ENCODE data around the gene CHCHD1. TPM values are rescaled to one million over a fixed set of nuclear protein-coding genes. Genes with fewer than 3 reads are reported as not detected.
A peak's percentile ranks its signal among the peaks of the same experiment; 100 is the strongest.

Gene CHCHD1
- total and polyA plus RNA-seq, 2 experiments from 2014 or later: 40.6 to 187 TPM

- H3F3A ChIP-seq (replicated peaks; ENCODE audit: low read depth): 0 out of 2 replicates have a peak, but pooled peaks cover 13% of the 10 kb centered on the region
- no peaks in the 10 kb centered on the region for H3K9me2 ChIP-seq (ENCODE audit: insufficient read depth)
- peaks cover 3% of the 10 kb centered on the region; the same call in 1 of the 2 replicates for H3K36me3 ChIP-seq (ENCODE audit: insufficient read depth)
- peak overlapping the region; percentile 84 for H3K4me2 ChIP-seq
- peak overlapping the region; percentile 84 for H3K4me3 ChIP-seq
- peak overlapping the region; percentile 87; the same call in 1 of the 2 replicates for H2AFZ ChIP-seq
- Mint-ChIP-seq H3K4me1 (peaks cover 13% of the 10 kb centered on the region), H3K9me3 (no peaks in the 10 kb centered on the region), H3K27me3 (ENCODE audit: insufficient read depth, low read depth, poor library complexity) (peaks cover 18% of the 10 kb centered on the region), H3K27ac (no peak overlapping the region), H3K4me3 (peak overlapping the region; percentile 79), H3K36me3 (ENCODE audit: low read depth) (peaks cover 41% of the 10 kb centered on the region)
- H3K27ac ChIP-seq (ENCODE audit: low read depth): no peak overlapping the region
- peaks cover 9% of the 10 kb centered on the region for H4K20me1 ChIP-seq (replicated peaks; ENCODE audit: insufficient read depth)
- H3K79me2 ChIP-seq (replicated peaks; ENCODE audit: insufficient read depth): no peaks in the 10 kb centered on the region
- no peaks in the 10 kb centered on the region for H3K27me3 ChIP-seq (ENCODE audit: insufficient read depth)
- DNase-seq (ENCODE audit: low spot score) (no peak), ATAC-seq (no peak)
- H3K4me1 ChIP-seq (ENCODE audit: insufficient read depth): peaks cover 7% of the 10 kb centered on the region
- no peak for TF ChIP-seq EZH2phosphoT487 (IDR thresholded peaks at IDR 0.05; ENCODE audit: unreplicated experiment)
- no peak for TF ChIP-seq ZNF462 (CRISPR knock-in tag; IDR thresholded peaks at IDR 0.05)
- no peak for TF ChIP-seq ZNF114 (CRISPR knock-in tag; IDR thresholded peaks at IDR 0.05)
- TF ChIP-seq REST (IDR thresholded peaks at IDR 0.05; ENCODE audit: unreplicated experiment): no peak
- TF ChIP-seq CREB1 (CRISPR knock-in tag; IDR thresholded peaks at IDR 0.05; ENCODE audit: low read depth): no peak
- no peak for TF ChIP-seq CTCF (conservative IDR thresholded peaks at IDR 0.05; ENCODE audit: low read depth in 2 of 2)
- TF ChIP-seq STAT1 (IDR thresholded peaks at IDR 0.05; ENCODE audit: unreplicated experiment): no peak
- TF ChIP-seq ZNF331 (CRISPR knock-in tag; IDR thresholded peaks at IDR 0.05; ENCODE audit: low read depth): no peak
- no peak for TF ChIP-seq NANOG (IDR thresholded peaks at IDR 0.05; ENCODE audit: borderline replicate concordance)
- no peak for TF ChIP-seq POLR2AphosphoS5 (IDR thresholded peaks at IDR 0.05; ENCODE audit: low read depth)
- TF ChIP-seq EZH2 (IDR thresholded peaks at IDR 0.05; ENCODE audit: low read depth, unreplicated experiment): no peak
- no peak for TF ChIP-seq JUNB (IDR thresholded peaks at IDR 0.05; ENCODE audit: unreplicated experiment)
- no peak for TF ChIP-seq ETS1 (IDR thresholded peaks at IDR 0.05)
These were observed 28.5 kb downstream of the CHCHD1 start for GRCh38 chr10:73810358-73810734.
